ENCODE results near the gene PCDHA5.

PCDHA5 gene

GRCh38 chr5:140862441-140863295 lies 41.3 kb downstream of the PCDHA5 start:
- no peak for DNase-seq

- DNase-seq, result no peak
Observed at GRCh38 chr5:140868721-140869554, 47.5 kb downstream of the PCDHA5 start, which contains the start of gene PCDHA11. PCDHA11 (plus strand) TSS chr5:140868957; CDS start chr5:140869104, 147 bp downstream.

GRCh38 chr5:140869555-140869886 lies 48.1 kb downstream of the PCDHA5 start:
- DNase-seq, result no peak

- no peak for DNase-seq
Observed at GRCh38 chr5:140870221-140871201, 49.1 kb downstream of the PCDHA5 start.
